ELR (cell line): ENCODE measurements around the gene SCAMP5.
A peak's percentile ranks its signal among the peaks of the same experiment; 100 is the strongest.

Source experiments
- DNase-seq: peaks from one replicate; pipeline ENCODE4 v3.0.0-alpha.2; 2015; ENCODE audit warnings: low read depth

SCAMP5 gene

GRCh38 chr15:75023181-75023871 is 28.0 kb downstream of the SCAMP5 start, which contains the start of gene PPCDC:
Gene PPCDC (plus strand): TSS chr15:75023590. CDS start chr15:75028319, 4,729 bp downstream.
- peak; percentile 96 for DNase-seq

GRCh38 chr15:75023872-75024636 is 28.7 kb downstream of the SCAMP5 start:
- DNase-seq = peak; percentile 43

GRCh38 chr15:75025107-75025506 is 29.7 kb downstream of the SCAMP5 start:
- no peak for DNase-seq

GRCh38 chr15:75025548-75026260 is 30.3 kb downstream of the SCAMP5 start:
- no peak for DNase-seq

- DNase-seq = no peak
Observed at GRCh38 chr15:75027551-75027950, 32.2 kb downstream of the SCAMP5 start.

GRCh38 chr15:75028991-75029377 is 33.6 kb downstream of the SCAMP5 start:
- DNase-seq = no peak

- peak; percentile 84 for DNase-seq
Observed at GRCh38 chr15:75029378-75030022, 34.1 kb downstream of the SCAMP5 start.

- peak; percentile 43 for DNase-seq
Observed at GRCh38 chr15:75030023-75030413, 34.7 kb downstream of the SCAMP5 start.

- no peak for DNase-seq
Observed at GRCh38 chr15:75030424-75030823, 35.1 kb downstream of the SCAMP5 start.

- no peak for DNase-seq
Observed at GRCh38 chr15:75031848-75032247, 36.5 kb downstream of the SCAMP5 start.

GRCh38 chr15:75032395-75032794 is 37.0 kb downstream of the SCAMP5 start:
- no peak for DNase-seq

GRCh38 chr15:75033809-75034208 is 38.4 kb downstream of the SCAMP5 start:
- no peak for DNase-seq

- DNase-seq = no peak
Observed at GRCh38 chr15:75034615-75035014, 39.3 kb downstream of the SCAMP5 start.

- peak; percentile 53 for DNase-seq
Observed at GRCh38 chr15:75036212-75036616, 40.9 kb downstream of the SCAMP5 start.

GRCh38 chr15:75037685-75038084 is 42.3 kb downstream of the SCAMP5 start:
- DNase-seq = peak; percentile 57

- DNase-seq = no peak
Observed at GRCh38 chr15:75038231-75038630, 42.9 kb downstream of the SCAMP5 start.

- DNase-seq = peak; percentile 69
Observed at GRCh38 chr15:75042730-75043508, 47.6 kb downstream of the SCAMP5 start.

- DNase-seq = peak; percentile 97
Observed at GRCh38 chr15:75043509-75044257, 48.3 kb downstream of the SCAMP5 start.

GRCh38 chr15:75044258-75044878 is 49.0 kb downstream of the SCAMP5 start:
- no peak for DNase-seq

GRCh38 chr15:75045332-75046015 is 50.1 kb downstream of the SCAMP5 start:
- DNase-seq = no peak
